ENCODE results near the gene GPX2. TPM values are rescaled to one million over a fixed set of nuclear protein-coding genes. Genes with fewer than 3 reads are reported as not detected.

Gene GPX2
- 1.5 TPM for total RNA-seq
- polyA plus RNA-seq, result 20.3 TPM
- long read RNA-seq, donor 1, result 0 reads
- long read RNA-seq, donor 2, result 0 reads
- long read RNA-seq, donor 3, partial matches to known transcripts, result 0 of 1 reads
- long read RNA-seq, donor 3, other reads (novel, unspliced or antisense), result 0 of 1 reads
- long read RNA-seq, donor 4, partial matches to known transcripts, result 0 of 1 reads
- long read RNA-seq, donor 4, other reads (novel, unspliced or antisense), result 0 of 1 reads
- long read RNA-seq, donor 5, partial matches to known transcripts, result 0 of 2 reads
- long read RNA-seq, donor 5, other reads (novel, unspliced or antisense), result 0 of 2 reads
- long read RNA-seq, donor 6, result 0 reads
- long read RNA-seq, donor 7, result 0 reads
- long read RNA-seq, donor 8, partial matches to known transcripts, result 0 of 2 reads
- long read RNA-seq, donor 8, other reads (novel, unspliced or antisense), result 0 of 2 reads
- long read RNA-seq, donor 9, result 0 reads
- long read RNA-seq, donor 10, partial matches to known transcripts, result 0 of 1 reads
- long read RNA-seq, donor 10, other reads (novel, unspliced or antisense), result 0 of 1 reads

DNA sequence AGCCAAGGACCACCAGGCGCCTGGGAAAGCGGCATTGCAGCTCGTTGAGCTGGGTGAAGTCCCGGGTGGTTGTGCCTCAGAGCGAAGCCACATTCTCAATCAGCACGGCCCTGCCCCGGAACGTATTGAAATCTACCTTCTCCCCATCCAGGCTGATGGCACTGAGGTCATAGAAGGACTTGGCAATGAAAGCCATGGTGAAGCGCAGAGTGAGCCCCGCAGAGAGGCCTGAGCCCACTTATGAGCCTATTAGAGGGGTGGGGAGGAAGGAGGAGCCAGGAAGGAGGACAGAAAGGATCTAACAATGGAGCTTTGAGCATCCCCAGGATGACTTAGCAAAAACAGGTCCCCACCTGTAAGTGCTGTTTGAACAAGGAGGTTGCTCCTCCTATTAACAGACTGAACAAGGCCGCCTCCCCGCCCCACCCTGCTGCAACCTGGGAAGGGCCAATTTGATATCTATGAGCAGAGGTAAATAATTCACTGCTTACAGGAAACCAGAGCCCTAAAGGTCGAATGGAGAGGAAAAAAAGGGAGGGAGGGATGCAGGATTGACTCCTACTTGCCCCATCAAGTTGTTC is at the start of gene GPX2:
Gene GPX2, minus strand, starts transcription at position 215 of the 581 bp plus-strand sequence. Its CDS starts 19 bp downstream, at position 196.
- peaks cover 33 to 54% of the 10 kb centered on the region in 2 donors for H3K36me3 ChIP-seq (ENCODE audit: control insufficient read depth in 2 of 2, insufficient read depth in 2 of 2, low read length in 1 of 2)

GRCh38 chr14:64990939-64991338 is 48.4 kb upstream of the GPX2 start:
- peaks cover 0 to 2% of the 10 kb centered on the region in 2 donors for H3K36me3 ChIP-seq (ENCODE audit: control insufficient read depth in 2 of 2, insufficient read depth in 2 of 2, low read length in 1 of 2)
- H3K27me3 ChIP-seq (ENCODE audit: control insufficient read depth in 2 of 2, insufficient read depth in 1 of 2, low read length in 1 of 2), result no peaks in the 10 kb centered on the region
- no peak overlapping the region for H3K4me3 ChIP-seq (ENCODE audit: low read length in 2 of 2)
- H3K4me1 ChIP-seq (ENCODE audit: control insufficient read depth in 2 of 2, insufficient read depth in 2 of 2, low read length in 2 of 2), result peaks cover 11 to 26% of the 10 kb centered on the region in 2 donors
- H3K9me3 ChIP-seq (ENCODE audit: control insufficient read depth in 2 of 2, insufficient read depth in 1 of 2, low read length in 1 of 2), result no peaks in the 10 kb centered on the region
- no peak for DNase-seq (ENCODE audit: low read depth in 6 of 9, low spot score in 9 of 9)
- 96% methylated on average over 4 of the region's 4 CpGs for WGBS
- H3K27ac ChIP-seq (ENCODE audit: low read depth in 1 of 2, low read length in 1 of 2), result peak overlapping the region in 1 of 2 donors; percentile 62

More for the DNA sequence above, at the start of gene GPX2:
- Histone ChIP-seq H3K27ac (ENCODE audit: low read depth in 1 of 2, low read length in 1 of 2) (peak within 1 kb of the TSS in 1 of 2 donors; percentile 31), H3K9me3 (ENCODE audit: control insufficient read depth in 2 of 2, insufficient read depth in 1 of 2, low read length in 1 of 2) (no peaks in the 10 kb centered on the region), H3K27me3 (ENCODE audit: control insufficient read depth in 2 of 2, insufficient read depth in 1 of 2, low read length in 1 of 2) (no peaks in the 10 kb centered on the region), H3K4me1 (ENCODE audit: control insufficient read depth in 2 of 2, insufficient read depth in 2 of 2, low read length in 2 of 2) (peaks cover 0 to 22% of the 10 kb centered on the region in 2 donors), H3K4me3 (ENCODE audit: low read length in 2 of 2) (no peak within 1 kb of the TSS)
- DNase-seq (ENCODE audit: low read depth in 6 of 9, low spot score in 9 of 9), result no peak
- WGBS, result 90% methylated on average over 13 of the region's 13 CpGs

DNA sequence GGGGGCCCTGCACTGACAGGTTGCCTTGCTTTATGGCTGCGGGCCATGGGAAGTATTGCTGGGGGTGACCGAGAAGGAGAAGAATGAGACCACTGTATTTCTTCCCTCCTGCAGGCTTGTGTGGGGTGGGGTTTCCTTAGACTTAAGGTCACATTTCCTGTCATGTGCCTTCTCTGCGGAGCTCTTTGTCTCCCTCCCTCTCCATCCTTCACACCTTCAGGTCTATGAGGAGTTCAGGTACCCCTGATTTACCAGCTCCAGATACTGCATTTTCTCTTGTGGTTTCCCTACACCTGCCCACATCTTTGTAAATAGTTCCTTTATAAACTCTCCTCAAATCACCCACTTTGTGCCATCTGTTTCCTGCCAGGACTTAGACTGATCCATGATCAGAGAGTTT is 47.8 kb upstream of the GPX2 start:
- peak in 5 of 9 donors; percentile 35 to 69 (median 45) for DNase-seq (ENCODE audit: low read depth in 6 of 9, low spot score in 9 of 9)
- Histone ChIP-seq H3K27me3 (ENCODE audit: control insufficient read depth in 2 of 2, insufficient read depth in 1 of 2, low read length in 1 of 2) (peaks cover 0 to 3% of the 10 kb centered on the region in 2 donors), H3K27ac (ENCODE audit: low read depth in 1 of 2, low read length in 1 of 2) (peak overlapping the region; percentile 81 to 88), H3K4me1 (ENCODE audit: control insufficient read depth in 2 of 2, insufficient read depth in 2 of 2, low read length in 2 of 2) (peaks cover 11 to 26% of the 10 kb centered on the region in 2 donors), H3K9me3 (ENCODE audit: control insufficient read depth in 2 of 2, insufficient read depth in 1 of 2, low read length in 1 of 2) (no peaks in the 10 kb centered on the region), H3K36me3 (ENCODE audit: control insufficient read depth in 2 of 2, insufficient read depth in 2 of 2, low read length in 1 of 2) (peaks cover 0 to 2% of the 10 kb centered on the region in 2 donors), H3K4me3 (ENCODE audit: low read length in 2 of 2) (no peak overlapping the region)
- WGBS, result 7% methylated on average over 3 of the region's 3 CpGs

GRCh38 chr14:64987438-64987767 is 44.9 kb upstream of the GPX2 start:
- Histone ChIP-seq H3K4me1 (ENCODE audit: control insufficient read depth in 2 of 2, insufficient read depth in 2 of 2, low read length in 2 of 2) (peaks cover 11 to 29% of the 10 kb centered on the region in 2 donors), H3K27me3 (ENCODE audit: control insufficient read depth in 2 of 2, insufficient read depth in 1 of 2, low read length in 1 of 2) (peaks cover 0 to 6% of the 10 kb centered on the region in 2 donors)
- 2% methylated on average over 8 of the region's 8 CpGs for WGBS

DNA sequence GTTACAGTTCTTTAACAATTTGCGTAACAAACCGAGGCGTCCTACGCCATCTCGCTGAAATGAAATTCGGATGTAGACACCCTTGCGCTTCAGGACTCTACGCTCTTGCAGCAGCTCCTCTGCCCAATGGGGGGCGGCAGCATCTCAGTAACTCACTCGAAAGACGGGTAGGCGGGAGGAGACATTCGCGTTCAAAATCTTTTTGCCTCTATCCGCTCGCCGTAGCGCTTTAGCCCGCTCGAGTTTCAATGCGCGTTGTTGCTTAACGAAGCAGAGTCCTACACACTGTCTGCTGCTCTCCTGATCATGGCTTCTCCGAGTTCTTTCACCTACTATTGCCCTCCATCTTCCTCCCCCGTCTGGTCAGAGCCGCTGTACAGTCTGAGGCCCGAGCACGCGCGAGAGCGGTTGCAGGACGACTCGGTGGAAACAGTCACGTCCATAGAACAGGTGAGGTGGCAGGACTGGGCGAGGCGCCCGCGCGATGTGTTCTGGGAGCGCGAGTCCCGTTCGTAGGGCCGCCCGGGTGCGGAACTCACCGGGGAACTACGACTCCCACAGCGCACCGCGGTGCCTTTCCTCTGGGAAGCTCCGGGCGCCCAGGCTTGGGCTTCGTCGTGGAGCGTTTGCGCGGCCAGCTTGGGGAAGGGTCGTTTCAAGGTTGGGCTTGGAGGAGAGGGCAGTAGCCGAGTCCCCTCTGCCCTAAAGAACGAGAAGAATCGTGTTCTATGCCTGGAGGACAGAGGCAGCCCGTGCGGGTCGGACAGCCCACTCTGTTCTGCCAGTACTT is 44.3 kb upstream of the GPX2 start, which contains the start of gene FNTB:
Gene FNTB, plus strand, starts transcription at position 248 of the 790 bp plus-strand sequence. Its CDS starts 59 bp downstream, at position 307.
- under 1% methylated on average over 65 of the region's 65 CpGs for WGBS
- DNase-seq (ENCODE audit: low read depth in 6 of 9, low spot score in 9 of 9), result peak; percentile 94 to 100 (median 97)
- H3K27ac ChIP-seq (ENCODE audit: low read depth in 1 of 2, low read length in 1 of 2), result peak within 1 kb of the TSS; percentile 94 to 96

More at GRCh38 chr14:64987438-64987767, 44.9 kb upstream of the GPX2 start:
- peak overlapping the region; percentile 83 to 94 for H3K4me3 ChIP-seq (ENCODE audit: low read length in 2 of 2)
- H3K9me3 ChIP-seq (ENCODE audit: control insufficient read depth in 2 of 2, insufficient read depth in 1 of 2, low read length in 1 of 2), result no peaks in the 10 kb centered on the region
- no peak for DNase-seq (ENCODE audit: low read depth in 6 of 9, low spot score in 9 of 9)
- no peaks in the 10 kb centered on the region for H3K36me3 ChIP-seq (ENCODE audit: control insufficient read depth in 2 of 2, insufficient read depth in 2 of 2, low read length in 1 of 2)
- H3K27ac ChIP-seq (ENCODE audit: low read depth in 1 of 2, low read length in 1 of 2), result peak overlapping the region; percentile 94 to 96

GRCh38 chr14:64983439-64984310 is 41.1 kb upstream of the GPX2 start:
- WGBS, result 9% methylated on average over 15 of the region's 15 CpGs

More for the DNA sequence above, 44.3 kb upstream of the GPX2 start, which contains the start of gene FNTB:
- H3K9me3 ChIP-seq (ENCODE audit: control insufficient read depth in 2 of 2, insufficient read depth in 1 of 2, low read length in 1 of 2), result no peaks in the 10 kb centered on the region
- H3K27me3 ChIP-seq (ENCODE audit: control insufficient read depth in 2 of 2, insufficient read depth in 1 of 2, low read length in 1 of 2), result peaks cover 0 to 6% of the 10 kb centered on the region in 2 donors
- H3K4me1 ChIP-seq (ENCODE audit: control insufficient read depth in 2 of 2, insufficient read depth in 2 of 2, low read length in 2 of 2), result peaks cover 11 to 29% of the 10 kb centered on the region in 2 donors
- H3K4me3 ChIP-seq (ENCODE audit: low read length in 2 of 2), result peak within 1 kb of the TSS; percentile 83 to 94
- H3K36me3 ChIP-seq (ENCODE audit: control insufficient read depth in 2 of 2, insufficient read depth in 2 of 2, low read length in 1 of 2), result no peaks in the 10 kb centered on the region

GRCh38 chr14:64979336-64980074 is 37.0 kb upstream of the GPX2 start:
- no peak for DNase-seq (ENCODE audit: low read depth in 6 of 9, low spot score in 9 of 9)
- Histone ChIP-seq H3K4me1 (ENCODE audit: control insufficient read depth in 2 of 2, insufficient read depth in 2 of 2, low read length in 2 of 2) (peaks cover 0 to 3% of the 10 kb centered on the region in 2 donors), H3K36me3 (ENCODE audit: control insufficient read depth in 2 of 2, insufficient read depth in 2 of 2, low read length in 1 of 2) (no peaks in the 10 kb centered on the region), H3K4me3 (ENCODE audit: low read length in 2 of 2) (no peak overlapping the region), H3K27me3 (ENCODE audit: control insufficient read depth in 2 of 2, insufficient read depth in 1 of 2, low read length in 1 of 2) (peaks cover 0 to 22% of the 10 kb centered on the region in 2 donors), H3K27ac (ENCODE audit: low read depth in 1 of 2, low read length in 1 of 2) (no peak overlapping the region), H3K9me3 (ENCODE audit: control insufficient read depth in 2 of 2, insufficient read depth in 1 of 2, low read length in 1 of 2) (no peaks in the 10 kb centered on the region)
- 90% methylated on average over 5 of the region's 5 CpGs for WGBS

More at GRCh38 chr14:64983439-64984310, 41.1 kb upstream of the GPX2 start:
- peaks cover 2 to 13% of the 10 kb centered on the region in 2 donors for H3K4me1 ChIP-seq (ENCODE audit: control insufficient read depth in 2 of 2, insufficient read depth in 2 of 2, low read length in 2 of 2)
- H3K4me3 ChIP-seq (ENCODE audit: low read length in 2 of 2), result no peak overlapping the region
- H3K27me3 ChIP-seq (ENCODE audit: control insufficient read depth in 2 of 2, insufficient read depth in 1 of 2, low read length in 1 of 2), result peaks cover 0 to 11% of the 10 kb centered on the region in 2 donors
- H3K9me3 ChIP-seq (ENCODE audit: control insufficient read depth in 2 of 2, insufficient read depth in 1 of 2, low read length in 1 of 2), result no peaks in the 10 kb centered on the region
- H3K27ac ChIP-seq (ENCODE audit: low read depth in 1 of 2, low read length in 1 of 2), result no peak overlapping the region
- DNase-seq (ENCODE audit: low read depth in 6 of 9, low spot score in 9 of 9), result peak in 6 of 9 donors; percentile 39 to 77 (median 58)
- no peaks in the 10 kb centered on the region for H3K36me3 ChIP-seq (ENCODE audit: control insufficient read depth in 2 of 2, insufficient read depth in 2 of 2, low read length in 1 of 2)

Measured in thymus (tissue), 14 donors.